ENCODE data around the gene FMOD.

GRCh38 chr1:203296460-203297073 is 54.4 kb downstream of the FMOD start:
- TF ChIP-seq, protein P1, sequence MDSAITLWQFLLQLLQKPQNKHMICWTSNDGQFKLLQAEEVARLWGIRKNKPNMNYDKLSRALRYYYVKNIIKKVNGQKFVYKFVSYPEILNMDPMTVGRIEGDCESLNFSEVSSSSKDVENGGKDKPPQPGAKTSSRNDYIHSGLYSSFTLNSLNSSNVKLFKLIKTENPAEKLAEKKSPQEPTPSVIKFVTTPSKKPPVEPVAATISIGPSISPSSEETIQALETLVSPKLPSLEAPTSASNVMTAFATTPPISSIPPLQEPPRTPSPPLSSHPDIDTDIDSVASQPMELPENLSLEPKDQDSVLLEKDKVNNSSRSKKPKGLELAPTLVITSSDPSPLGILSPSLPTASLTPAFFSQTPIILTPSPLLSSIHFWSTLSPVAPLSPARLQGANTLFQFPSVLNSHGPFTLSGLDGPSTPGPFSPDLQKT (IDR thresholded peaks at IDR 0.05; ENCODE audit: borderline replicate concordance, low read depth, low read length): no peak
- TF ChIP-seq, protein P2, sequence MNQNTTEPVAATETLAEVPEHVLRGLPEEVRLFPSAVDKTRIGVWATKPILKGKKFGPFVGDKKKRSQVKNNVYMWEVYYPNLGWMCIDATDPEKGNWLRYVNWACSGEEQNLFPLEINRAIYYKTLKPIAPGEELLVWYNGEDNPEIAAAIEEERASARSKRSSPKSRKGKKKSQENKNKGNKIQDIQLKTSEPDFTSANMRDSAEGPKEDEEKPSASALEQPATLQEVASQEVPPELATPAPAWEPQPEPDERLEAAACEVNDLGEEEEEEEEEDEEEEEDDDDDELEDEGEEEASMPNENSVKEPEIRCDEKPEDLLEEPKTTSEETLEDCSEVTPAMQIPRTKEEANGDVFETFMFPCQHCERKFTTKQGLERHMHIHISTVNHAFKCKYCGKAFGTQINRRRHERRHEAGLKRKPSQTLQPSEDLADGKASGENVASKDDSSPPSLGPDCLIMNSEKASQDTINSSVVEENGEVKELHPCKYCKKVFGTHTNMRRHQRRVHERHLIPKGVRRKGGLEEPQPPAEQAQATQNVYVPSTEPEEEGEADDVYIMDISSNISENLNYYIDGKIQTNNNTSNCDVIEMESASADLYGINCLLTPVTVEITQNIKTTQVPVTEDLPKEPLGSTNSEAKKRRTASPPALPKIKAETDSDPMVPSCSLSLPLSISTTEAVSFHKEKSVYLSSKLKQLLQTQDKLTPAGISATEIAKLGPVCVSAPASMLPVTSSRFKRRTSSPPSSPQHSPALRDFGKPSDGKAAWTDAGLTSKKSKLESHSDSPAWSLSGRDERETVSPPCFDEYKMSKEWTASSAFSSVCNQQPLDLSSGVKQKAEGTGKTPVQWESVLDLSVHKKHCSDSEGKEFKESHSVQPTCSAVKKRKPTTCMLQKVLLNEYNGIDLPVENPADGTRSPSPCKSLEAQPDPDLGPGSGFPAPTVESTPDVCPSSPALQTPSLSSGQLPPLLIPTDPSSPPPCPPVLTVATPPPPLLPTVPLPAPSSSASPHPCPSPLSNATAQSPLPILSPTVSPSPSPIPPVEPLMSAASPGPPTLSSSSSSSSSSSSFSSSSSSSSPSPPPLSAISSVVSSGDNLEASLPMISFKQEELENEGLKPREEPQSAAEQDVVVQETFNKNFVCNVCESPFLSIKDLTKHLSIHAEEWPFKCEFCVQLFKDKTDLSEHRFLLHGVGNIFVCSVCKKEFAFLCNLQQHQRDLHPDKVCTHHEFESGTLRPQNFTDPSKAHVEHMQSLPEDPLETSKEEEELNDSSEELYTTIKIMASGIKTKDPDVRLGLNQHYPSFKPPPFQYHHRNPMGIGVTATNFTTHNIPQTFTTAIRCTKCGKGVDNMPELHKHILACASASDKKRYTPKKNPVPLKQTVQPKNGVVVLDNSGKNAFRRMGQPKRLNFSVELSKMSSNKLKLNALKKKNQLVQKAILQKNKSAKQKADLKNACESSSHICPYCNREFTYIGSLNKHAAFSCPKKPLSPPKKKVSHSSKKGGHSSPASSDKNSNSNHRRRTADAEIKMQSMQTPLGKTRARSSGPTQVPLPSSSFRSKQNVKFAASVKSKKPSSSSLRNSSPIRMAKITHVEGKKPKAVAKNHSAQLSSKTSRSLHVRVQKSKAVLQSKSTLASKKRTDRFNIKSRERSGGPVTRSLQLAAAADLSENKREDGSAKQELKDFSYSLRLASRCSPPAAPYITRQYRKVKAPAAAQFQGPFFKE (tag by site-specific recombination; IDR thresholded peaks at IDR 0.05; ENCODE audit: borderline replicate concordance): no peak
- no peak for TF ChIP-seq KLF16 (tag by site-specific recombination; IDR thresholded peaks at IDR 0.05)
